PC-9 (cell line): ENCODE measurements around the gene CNTNAP2. TPM values are rescaled to one million over a fixed set of nuclear protein-coding genes. Genes with fewer than 3 reads are reported as not detected.

Source experiments
- BruUV-seq: library from RNA; stranded (reverse); fragments of 400-500 nt; replicated peaks from 2 replicates; lab custom pipeline; 2021; lab: Mats Ljungman, UMichigan
- CTCF ChIA-PET: fragments of 300-600 bp; sonication (Branson Sonifier 250); formaldehyde crosslinking; loops from one replicate; lab custom pipeline; 2022; ENCODE audit warnings: antibody characterized with exemption; lab: Charles Lee
- POLR2A ChIA-PET: fragments of 300-600 bp; sonication (Branson Sonifier 250); formaldehyde crosslinking; loops from one replicate; lab custom pipeline; 2022; ENCODE audit warnings: antibody characterized with exemption; ENCODE audit not compliant: unreplicated experiment; lab: Charles Lee
- DNase-seq, 2 experiments: peaks; one replicate each; pipeline versions ENCODE4 v3.0.0 to v3.0.0-alpha.2; 2015 to 2022; ENCODE audit warnings: mixed read lengths in 1 of 2
- H2AFZ ChIP-seq: fragments of 200-600 bp; sonication (generic); 2 replicates; pipeline ENCODE4 v1.8.1; 2017; ENCODE audit warnings: antibody characterized with exemption
- H3F3A ChIP-seq: fragments of 200-600 bp; sonication (generic); 2 replicates; pipeline ENCODE4 v1.8.1; 2017; ENCODE audit warnings: antibody characterized with exemption, mild to moderate bottlenecking, low read depth; ENCODE audit not compliant: insufficient read depth
- H3K27ac ChIP-seq: fragments of 200-600 bp; sonication (generic); 2 replicates; pipeline ENCODE4 v1.6.1; 2016; ENCODE audit warnings: mixed run types
- H3K27me3 ChIP-seq: fragments of 200-600 bp; sonication (generic); 2 replicates; pipeline ENCODE4 v1.6.1; 2016; ENCODE audit warnings: low read depth, mixed run types; ENCODE audit not compliant: insufficient read depth
- H3K36me3 ChIP-seq: fragments of 200-600 bp; sonication (generic); 2 replicates; pipeline ENCODE4 v1.6.1; 2016; ENCODE audit warnings: low read depth, mixed run types
- H3K4me1 ChIP-seq: fragments of 200-600 bp; sonication (generic); replicated peaks from 2 replicates; pipeline ENCODE4 v1.6.1; 2016; ENCODE audit warnings: mixed run types; ENCODE audit not compliant: insufficient read depth
- H3K4me2 ChIP-seq: fragments of 200-600 bp; sonication (generic); 2 replicates; pipeline ENCODE4 v1.6.1; 2017; ENCODE audit warnings: mixed run types
- H3K4me3 ChIP-seq: fragments of 200-600 bp; sonication (generic); 2 replicates; pipeline ENCODE4 v1.6.1; 2016; ENCODE audit warnings: mixed run types
- H3K79me2 ChIP-seq: fragments of 200-600 bp; sonication (generic); 2 replicates; pipeline ENCODE4 v1.6.1; 2017; ENCODE audit warnings: low read depth, mixed run types
- H3K9me2 ChIP-seq: fragments of 200-600 bp; sonication (generic); 2 replicates; pipeline ENCODE4 v1.8.1; 2017; ENCODE audit warnings: mild to moderate bottlenecking; ENCODE audit not compliant: insufficient read depth
- H3K9me3 ChIP-seq: fragments of 200-600 bp; sonication (generic); 2 replicates; pipeline ENCODE4 v1.8.1; 2016; ENCODE audit warnings: low read depth; ENCODE audit not compliant: insufficient read depth
- H4K20me1 ChIP-seq: fragments of 200-600 bp; sonication (generic); 2 replicates; pipeline ENCODE4 v1.8.1; 2017; ENCODE audit not compliant: insufficient read depth
- CTCF ChIP-seq: fragments of 200-600 bp; sonication (generic); conservative IDR thresholded peaks from 2 replicates; pipeline ENCODE4 v1.6.1; 2017; ENCODE audit warnings: mixed run types, antibody characterized with exemption, mild to moderate bottlenecking, moderate library complexity
- EZH2 ChIP-seq: fragments of 200-600 bp; sonication (generic); IDR thresholded peaks from 2 replicates; pipeline ENCODE4 v1.8.0; 2017; ENCODE audit warnings: antibody characterized with exemption, low read depth
- intact Hi-C: fragments of 100-400 bp; cut with micrococcal nuclease; formaldehyde crosslinking; loops from one replicate; pipeline ENCODE4 v1.10.0; 2022; ENCODE audit not compliant: unreplicated experiment
- total RNA-seq: library from RNA; stranded (reverse); gene quantifications from 2 replicates; pipeline ENCODE4 v1.2.3, GENCODE V29; 2021

The CNTNAP2 gene
- total RNA-seq, 1 experiment from 2014 or later: not detected

- ChIA-PET CTCF (no interaction called here), POLR2A (no interaction called here)
- Histone ChIP-seq H3F3A (no peaks in the 10 kb centered on the region), H3K9me3 (no peaks in the 10 kb centered on the region), H3K9me2 (no peaks in the 10 kb centered on the region), H3K4me2 (no peak overlapping the region), H3K36me3 (no peaks in the 10 kb centered on the region), H3K27me3 (0 out of 2 replicates have a peak, but pooled peaks cover 3% of the 10 kb centered on the region), H3K4me1 (no peaks in the 10 kb centered on the region), H3K4me3 (no peak overlapping the region), H3K27ac (no peak overlapping the region), H3K79me2 (no peaks in the 10 kb centered on the region), H4K20me1 (no peaks in the 10 kb centered on the region), H2AFZ (no peak overlapping the region)
- DNase-seq: no peak
- TF ChIP-seq CTCF (no peak), EZH2 (no peak)
- intact Hi-C loops: no loop called here
- BruUV-seq: no TSS peak
Observed at GRCh38 chr7:148124477-148124876, 2007.9 kb downstream of the CNTNAP2 start.

GRCh38 chr7:148127374-148127773, 2010.8 kb downstream of the CNTNAP2 start:
- POLR2A ChIA-PET: no interaction called here
- TF ChIP-seq CTCF (no peak), EZH2 (no peak)
- CTCF ChIA-PET: no interaction called here

GRCh38 chr7:148129023-148129422, 2012.4 kb downstream of the CNTNAP2 start:
- H3K9me3 ChIP-seq: no peaks in the 10 kb centered on the region
- CTCF ChIA-PET: no interaction called here

More at GRCh38 chr7:148127374-148127773, 2010.8 kb downstream of the CNTNAP2 start:
- DNase-seq: no peak
- H3K4me3 ChIP-seq: no peak overlapping the region
- no peaks in the 10 kb centered on the region for H3K36me3 ChIP-seq
- intact Hi-C loops: no loop called here
- no peaks in the 10 kb centered on the region for H3K9me3 ChIP-seq
- H3K4me1 ChIP-seq: no peaks in the 10 kb centered on the region
- no peak overlapping the region for H3K27ac ChIP-seq
- peaks cover 9% of the 10 kb centered on the region; the same call in 1 of the 2 replicates for H3K27me3 ChIP-seq
- no peaks in the 10 kb centered on the region for H4K20me1 ChIP-seq
- H3K9me2 ChIP-seq: no peaks in the 10 kb centered on the region; the same call in 1 of the 2 replicates
- no TSS peak for BruUV-seq
- H2AFZ ChIP-seq: no peak overlapping the region
- no peaks in the 10 kb centered on the region for H3K79me2 ChIP-seq
- no peak overlapping the region for H3K4me2 ChIP-seq
- H3F3A ChIP-seq: no peaks in the 10 kb centered on the region

More at GRCh38 chr7:148129023-148129422, 2012.4 kb downstream of the CNTNAP2 start:
- Histone ChIP-seq H3K4me1 (no peaks in the 10 kb centered on the region), H4K20me1 (no peaks in the 10 kb centered on the region), H3K79me2 (no peaks in the 10 kb centered on the region), H3K27me3 (peaks cover 15% of the 10 kb centered on the region; the same call in 1 of the 2 replicates), H3K36me3 (no peaks in the 10 kb centered on the region), H3K4me2 (no peak overlapping the region), H2AFZ (no peak overlapping the region), H3K4me3 (no peak overlapping the region), H3K9me2 (no peaks in the 10 kb centered on the region; the same call in 1 of the 2 replicates), H3F3A (no peaks in the 10 kb centered on the region), H3K27ac (no peak overlapping the region)
- POLR2A ChIA-PET: no interaction called here
- no TSS peak for BruUV-seq
- TF ChIP-seq EZH2: no peak
- no peak for TF ChIP-seq CTCF
- intact Hi-C loops: no loop called here
- no peak for DNase-seq
